OCI-LY1 (cell line): ENCODE data around the gene COL15A1.

Source experiments
- H2AFZ ChIP-seq: fragments of 200-600 bp; sonication (generic), shearing (Covaris generic); 2 replicates; pipeline ENCODE4 v1.6.0; 2014; ENCODE audit warnings: antibody characterized with exemption, mild to moderate bottlenecking, low read length
- H3F3A ChIP-seq: fragments of 200-600 bp; sonication (generic), shearing (Covaris generic); 2 replicates; pipeline ENCODE4 v1.6.0; 2014; ENCODE audit warnings: mild to moderate bottlenecking, antibody characterized with exemption, low read length, moderate library complexity; ENCODE audit not compliant: insufficient read depth
- H3K27ac ChIP-seq: fragments of 200-600 bp; sonication (generic); 2 replicates; pipeline ENCODE4 v1.5.1; 2014; ENCODE audit warnings: low read length, mixed run types, mild to moderate bottlenecking, low read depth; ENCODE audit not compliant: poor library complexity, severe bottlenecking
- H3K27me3 ChIP-seq: fragments of 200-600 bp; sonication (generic); 2 replicates; pipeline ENCODE4 v1.6.0; 2014; ENCODE audit warnings: antibody characterized with exemption, mild to moderate bottlenecking, low read length, moderate library complexity; ENCODE audit not compliant: insufficient read depth
- H3K36me3 ChIP-seq: fragments of 200-600 bp; sonication (generic); 2 replicates; pipeline ENCODE4 v1.6.1; 2014; ENCODE audit warnings: mild to moderate bottlenecking, antibody characterized with exemption, low read length, moderate library complexity, mixed read lengths; ENCODE audit not compliant: insufficient read depth
- H3K4me1 ChIP-seq: fragments of 200-600 bp; sonication (generic); 2 replicates; pipeline ENCODE4 v1.5.1; 2014; ENCODE audit warnings: mild to moderate bottlenecking, low read length, moderate library complexity; ENCODE audit not compliant: insufficient read depth, severe bottlenecking
- H3K4me2 ChIP-seq: fragments of 200-600 bp; sonication (generic), shearing (Covaris generic); 2 replicates; pipeline ENCODE4 v1.6.1; 2014; ENCODE audit warnings: low read length
- H3K4me3 ChIP-seq: fragments of 200-600 bp; sonication (generic); 2 replicates; pipeline ENCODE4 v1.5.1; 2014; ENCODE audit warnings: low read length, low read depth, mild to moderate bottlenecking, mixed read lengths; ENCODE audit not compliant: poor library complexity, severe bottlenecking
- H3K79me2 ChIP-seq: fragments of 200-600 bp; shearing (Covaris generic); 2 replicates; pipeline ENCODE4 v1.6.1; 2016; ENCODE audit warnings: mixed run types, low read length, mixed read lengths; ENCODE audit not compliant: insufficient read depth
- H3K9ac ChIP-seq: fragments of 200-600 bp; sonication (generic), shearing (Covaris generic); 2 replicates; pipeline ENCODE4 v1.6.1; 2014; ENCODE audit warnings: mild to moderate bottlenecking, low read length, mixed read lengths
- H3K9me2 ChIP-seq: fragments of 200-600 bp; sonication (generic), shearing (Covaris generic); 2 replicates; pipeline ENCODE4 v1.6.1; 2014; ENCODE audit warnings: low read depth, mild to moderate bottlenecking, low read length, mixed read lengths
- H3K9me3 ChIP-seq: fragments of 200-600 bp; shearing (Covaris generic); 2 replicates; pipeline ENCODE4 v1.6.1; 2014; ENCODE audit warnings: low read length, mixed read lengths
- H4K20me1 ChIP-seq: fragments of 200-600 bp; sonication (generic), shearing (Covaris generic); 2 replicates; pipeline ENCODE4 v1.6.0; 2016; ENCODE audit warnings: mild to moderate bottlenecking, low read length; ENCODE audit not compliant: insufficient read depth
- CTCF ChIP-seq: fragments of 200-600 bp; sonication (generic), shearing (Covaris generic); IDR thresholded peaks from 2 replicates; pipeline ENCODE4 v1.5.1; 2017; ENCODE audit warnings: mild to moderate bottlenecking, antibody characterized with exemption, low read length, moderate library complexity, mixed read lengths
- EZH2 ChIP-seq: fragments of 200-600 bp; sonication (generic), shearing (Covaris generic); IDR thresholded peaks from 2 replicates; pipeline ENCODE4 v1.8.0; 2017; ENCODE audit warnings: borderline replicate concordance, mixed run types, mild to moderate bottlenecking, antibody characterized with exemption, low read length, moderate library complexity, mixed read lengths

Gene COL15A1

GRCh38 chr9:98997604-98998003 lies 53.9 kb downstream of the COL15A1 start:
- Histone ChIP-seq H3K27me3 (peaks cover 4% of the 10 kb centered on the region; the same call in 1 of the 2 replicates), H3K9me2 (no peaks in the 10 kb centered on the region), H4K20me1 (no peaks in the 10 kb centered on the region), H3F3A (no peaks in the 10 kb centered on the region), H3K36me3 (no peaks in the 10 kb centered on the region), H3K4me1 (no peaks in the 10 kb centered on the region), H3K9me3 (no peaks in the 10 kb centered on the region), H3K4me2 (no peak overlapping the region), H3K4me3 (no peak overlapping the region), H2AFZ (no peak overlapping the region), H3K27ac (no peak overlapping the region), H3K9ac (no peak overlapping the region), H3K79me2 (no peaks in the 10 kb centered on the region)
- TF ChIP-seq CTCF (no peak), EZH2 (no peak)

GRCh38 chr9:98998441-98999151 lies 54.9 kb downstream of the COL15A1 start:
- Histone ChIP-seq H3K4me2 (no peak overlapping the region), H4K20me1 (no peaks in the 10 kb centered on the region), H3K4me1 (no peaks in the 10 kb centered on the region), H3K36me3 (no peaks in the 10 kb centered on the region), H3K79me2 (no peaks in the 10 kb centered on the region), H3K9me3 (no peaks in the 10 kb centered on the region), H3K27me3 (no peaks in the 10 kb centered on the region; the same call in 1 of the 2 replicates), H3K4me3 (no peak overlapping the region), H3K9ac (no peak overlapping the region), H2AFZ (no peak overlapping the region), H3F3A (no peaks in the 10 kb centered on the region), H3K9me2 (no peaks in the 10 kb centered on the region), H3K27ac (no peak overlapping the region)
- TF ChIP-seq CTCF = peak; percentile 90
- no peak for TF ChIP-seq EZH2

DNA sequence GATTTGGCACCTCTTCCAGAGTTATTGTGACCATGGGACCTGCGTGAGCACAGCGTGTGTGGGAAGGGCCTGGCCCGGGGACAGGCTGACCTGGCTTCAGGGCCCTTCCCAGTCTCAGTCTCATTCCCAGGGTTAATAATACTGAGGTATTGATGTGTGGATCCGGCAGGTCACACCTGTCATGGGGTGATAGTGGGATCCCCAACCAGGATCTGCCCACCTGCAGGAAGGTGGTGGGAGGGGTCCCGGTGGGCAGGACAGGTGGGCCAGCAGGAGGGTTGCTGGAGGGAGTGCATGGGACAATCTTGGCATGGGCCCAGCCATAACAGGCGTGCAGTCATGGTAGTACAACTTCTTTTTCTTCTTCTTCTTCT lies 55.4 kb downstream of the COL15A1 start:
- no peaks in the 10 kb centered on the region for H3K79me2 ChIP-seq
- H3K4me1 ChIP-seq = no peaks in the 10 kb centered on the region
- H3K9ac ChIP-seq = no peak overlapping the region
- H3K4me3 ChIP-seq = no peak overlapping the region
- H3F3A ChIP-seq = no peaks in the 10 kb centered on the region
- no peak overlapping the region for H3K4me2 ChIP-seq
- TF ChIP-seq CTCF = 0 out of 2 replicates have a peak, but pooled peaks have one; percentile 24
- TF ChIP-seq EZH2 = no peak
- H3K27ac ChIP-seq = no peak overlapping the region
- H3K27me3 ChIP-seq = no peaks in the 10 kb centered on the region; the same call in 1 of the 2 replicates
- no peaks in the 10 kb centered on the region for H4K20me1 ChIP-seq
- H3K36me3 ChIP-seq = no peaks in the 10 kb centered on the region
- no peaks in the 10 kb centered on the region for H3K9me2 ChIP-seq
- no peak overlapping the region for H2AFZ ChIP-seq
- no peaks in the 10 kb centered on the region for H3K9me3 ChIP-seq
